HepG2 (cell line): ENCODE results near the gene CCM2L. TPM values are rescaled to one million over a fixed set of nuclear protein-coding genes. Genes with fewer than 3 reads are reported as not detected.

Source experiments
- DRAP1 ChIP-seq: IDR thresholded peaks from 2 replicates; pipeline ENCODE4 v1.6.1; 2016; ENCODE audit warnings: missing genetic modification reagents, missing compliant biosample characterization
- ESRRA ChIP-seq: sonication (generic); formaldehyde crosslinking; IDR thresholded peaks from 2 replicates; pipeline ENCODE4 v1.5.1; 2020; ENCODE audit warnings: mild to moderate bottlenecking, low read depth, missing genetic modification reagents
- KLF9 ChIP-seq: IDR thresholded peaks from 2 replicates; pipeline ENCODE4 v1.6.1; 2016; ENCODE audit warnings: low read depth
- PATZ1 ChIP-seq: sonication (generic); formaldehyde crosslinking; IDR thresholded peaks from 2 replicates; pipeline ENCODE4 v1.4.0; 2020; ENCODE audit warnings: missing genetic modification reagents
- RELA ChIP-seq: sonication (generic); formaldehyde crosslinking; IDR thresholded peaks from 2 replicates; pipeline ENCODE4 v1.4.0; 2020; ENCODE audit warnings: missing genetic modification reagents
- ZBTB39 ChIP-seq: sonication (generic); formaldehyde crosslinking; IDR thresholded peaks from 2 replicates; pipeline ENCODE4 v1.5.0; 2020; ENCODE audit warnings: missing genetic modification reagents
- ZFYVE20 ChIP-seq: sonication (generic); formaldehyde crosslinking; IDR thresholded peaks from 2 replicates; pipeline ENCODE4 v1.8.0; 2023; ENCODE audit warnings: low read depth, mild to moderate bottlenecking, moderate library complexity, missing genetic modification reagents, borderline replicate concordance
- ZNF407 ChIP-seq: sonication (generic); formaldehyde crosslinking; IDR thresholded peaks from one replicate; pipeline ENCODE4 v1.5.1; 2020; ENCODE audit warnings: mild to moderate bottlenecking, missing genetic modification reagents; ENCODE audit errors: not compliant biosample characterization
- ZNF574 ChIP-seq: sonication (generic); formaldehyde crosslinking; IDR thresholded peaks from 2 replicates; pipeline ENCODE4 v1.4.0; 2020; ENCODE audit warnings: missing genetic modification reagents
- ZNF792 ChIP-seq: IDR thresholded peaks from 2 replicates; pipeline ENCODE4 v1.6.1; 2016
- polyA plus RNA-seq, 8 experiments: library from polyadenylated mRNA; depleted of rRNA in 3 of 8; stranded (reverse) in 7 of 8; unstranded in 1 of 8; fragments of >200 nt; fragmentation: Illumina TruSeq in 4 of 8; extraction: Trizol in 4 of 8; gene quantifications; 2 replicates each; pipeline versions ENCODE4 v1.2.1 to v1.2.3, GENCODE V29; 2011 to 2016; ENCODE audit warnings: low read depth in 4 of 8, missing spikeins in 1 of 8, mixed read lengths in 1 of 8; ENCODE audit not compliant: insufficient read depth in 1 of 8
- total RNA-seq, 5 experiments: library from RNA; depleted of rRNA; stranded (reverse); fragments of >200 nt; fragmentation: Illumina TruSeq; extraction: Trizol; gene quantifications; 2 replicates each; pipeline ENCODE4 v1.2.3, GENCODE V29; 2016; ENCODE audit warnings: low read depth in 1 of 5

CCM2L gene
- total and polyA plus RNA-seq, 2 of the 13 experiments (the other 11 are each of a cell fraction or from before 2014, with no cell fraction given) = 0.15 TPM; not detected in 1

- TF ChIP-seq ZNF407 (CRISPR knock-in tag) (peak; percentile 83), DRAP1 (CRISPR knock-in tag) (peak; percentile 42; the same call in 1 of the 2 replicates), ESRRA (0 out of 2 replicates have a peak, but pooled peaks have one; percentile 49), ZFYVE20 (no peak), KLF9 (CRISPR knock-in tag) (peak; percentile 51; the same call in 1 of the 2 replicates), ZBTB39 (CRISPR knock-in tag) (no peak; the same call in 1 of the 2 replicates), ZNF574 (peak; percentile 87), RELA (CRISPR knock-in tag) (no peak), ZNF792 (0 out of 2 replicates have a peak, but pooled peaks have one; percentile 31), PATZ1 (CRISPR knock-in tag) (peak; percentile 66)
These were observed 21.0 kb downstream of the CCM2L start (continued) for GRCh38 chr20:32031007-32031958.
